Activated B cell treated with CpG ODN at 0.5 μM for 24 hours (primary cell): ENCODE results near the gene PLEKHA8. TPM values are rescaled to one million over a fixed set of nuclear protein-coding genes. Genes with fewer than 3 reads are reported as not detected.

Experiments
- ATAC-seq: fragments of 200-7000 bp; cut with Tn5 transposase; one replicate; pipeline ENCODE4 v1.10.0; 2021; ENCODE audit warnings: low read depth, mild to moderate bottlenecking, moderate library complexity
- CTCF ChIA-PET: fragments of 350-600 bp; sonication (Branson Sonifier 250); formaldehyde crosslinking; loops from one replicate; lab custom pipeline; 2021; ENCODE audit warnings: antibody characterized with exemption; lab: Charles Lee
- POLR2A ChIA-PET: fragments of 350-600 bp; sonication (Branson Sonifier 250); formaldehyde crosslinking; loops from one replicate; lab custom pipeline; 2021; ENCODE audit warnings: antibody characterized with exemption; lab: Charles Lee
- DNase-seq: peaks from one replicate; pipeline ENCODE4 v3.0.0; 2022
- H3K27ac Mint-ChIP-seq: one replicate; pipeline ENCODE4 v1.8.0; 2020; ENCODE audit warnings: mixed read lengths
- H3K27me3 Mint-ChIP-seq: one replicate; pipeline ENCODE4 v1.8.0; 2021; ENCODE audit warnings: mixed read lengths
- H3K36me3 Mint-ChIP-seq: one replicate; pipeline ENCODE4 v1.8.0; 2021; ENCODE audit warnings: low read depth, mixed read lengths
- H3K4me1 Mint-ChIP-seq: one replicate; pipeline ENCODE4 v1.8.0; 2021; ENCODE audit warnings: mixed read lengths
- H3K4me3 Mint-ChIP-seq: one replicate; pipeline ENCODE4 v1.8.0; 2020; ENCODE audit warnings: mild to moderate bottlenecking, mixed read lengths
- H3K9me3 Mint-ChIP-seq: one replicate; pipeline ENCODE4 v1.8.0; 2020; ENCODE audit warnings: mixed read lengths
- intact Hi-C: fragments of 100-400 bp; cut with micrococcal nuclease; formaldehyde crosslinking; loops from one replicate; pipeline ENCODE4 v1.15.1; 2024
- total RNA-seq: library from RNA; stranded (reverse); gene quantifications from 2 replicates; pipeline ENCODE4 v1.2.3, GENCODE V29; 2022
- TF ChIP-seq, protein P1 (sequence below): fragments of 200-600 bp; IDR thresholded peaks from one replicate; pipeline ENCODE4 v1.8.0; 2022; ENCODE audit warnings: antibody characterized with exemption, mild to moderate bottlenecking

PLEKHA8 gene
- total RNA-seq, 1 donor from 2014 or later: 9.3 TPM

DNA sequence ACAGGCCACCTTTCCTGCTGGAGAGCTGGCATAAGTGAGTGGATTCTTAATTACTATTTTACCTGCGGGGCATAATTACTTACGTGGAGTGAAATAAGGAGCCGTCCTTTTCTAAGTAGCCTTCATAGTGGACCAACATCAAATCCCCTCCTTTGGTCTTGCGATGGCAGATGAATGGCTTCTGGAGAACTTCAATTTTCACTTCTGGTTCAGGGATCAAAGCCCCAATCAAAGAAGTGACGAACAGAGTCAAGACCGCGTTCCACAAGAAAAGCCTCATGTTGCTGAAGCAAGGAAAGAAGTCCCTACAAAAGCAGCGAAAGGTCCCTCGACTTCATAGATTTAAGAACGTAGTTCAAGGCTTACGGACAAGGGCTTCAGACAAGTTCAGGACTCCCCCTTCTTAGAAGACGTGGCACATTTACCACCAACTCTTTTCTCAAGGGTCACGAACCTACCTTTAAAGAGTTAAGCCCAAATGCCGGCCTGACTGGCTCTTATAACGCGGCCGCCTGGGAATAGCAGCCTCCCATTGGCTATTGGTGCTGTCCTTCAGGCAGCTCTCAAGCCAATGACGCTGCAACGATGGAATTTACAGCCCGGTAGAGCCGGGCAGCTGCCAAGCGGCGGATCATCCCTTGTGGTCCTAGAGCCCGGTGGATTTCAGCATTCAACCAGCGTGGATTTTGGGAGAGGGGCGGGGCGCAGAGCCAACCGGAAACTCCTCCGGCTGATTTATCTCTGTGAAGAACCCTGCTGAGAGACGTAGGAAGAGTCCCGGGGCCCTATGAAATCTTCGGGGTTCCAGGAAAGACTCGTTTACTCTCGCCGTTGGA, 1.8 kb upstream of the PLEKHA8 start, which contains the start of gene FKBP14:
FKBP14 (minus strand) TSS at position 474 of the 836 bp plus-strand sequence; CDS start at position 280, 194 bp downstream.
- intact Hi-C loops: loop anchor here (1.0 to 5.0 kb wide), 5 partner anchors 108 to 568 kb away; partner anchors contain the start of genes GARS1, MTURN, NOD1 and ZNRF2
- peak; percentile 76 for ATAC-seq
- TF ChIP-seq, protein P1, sequence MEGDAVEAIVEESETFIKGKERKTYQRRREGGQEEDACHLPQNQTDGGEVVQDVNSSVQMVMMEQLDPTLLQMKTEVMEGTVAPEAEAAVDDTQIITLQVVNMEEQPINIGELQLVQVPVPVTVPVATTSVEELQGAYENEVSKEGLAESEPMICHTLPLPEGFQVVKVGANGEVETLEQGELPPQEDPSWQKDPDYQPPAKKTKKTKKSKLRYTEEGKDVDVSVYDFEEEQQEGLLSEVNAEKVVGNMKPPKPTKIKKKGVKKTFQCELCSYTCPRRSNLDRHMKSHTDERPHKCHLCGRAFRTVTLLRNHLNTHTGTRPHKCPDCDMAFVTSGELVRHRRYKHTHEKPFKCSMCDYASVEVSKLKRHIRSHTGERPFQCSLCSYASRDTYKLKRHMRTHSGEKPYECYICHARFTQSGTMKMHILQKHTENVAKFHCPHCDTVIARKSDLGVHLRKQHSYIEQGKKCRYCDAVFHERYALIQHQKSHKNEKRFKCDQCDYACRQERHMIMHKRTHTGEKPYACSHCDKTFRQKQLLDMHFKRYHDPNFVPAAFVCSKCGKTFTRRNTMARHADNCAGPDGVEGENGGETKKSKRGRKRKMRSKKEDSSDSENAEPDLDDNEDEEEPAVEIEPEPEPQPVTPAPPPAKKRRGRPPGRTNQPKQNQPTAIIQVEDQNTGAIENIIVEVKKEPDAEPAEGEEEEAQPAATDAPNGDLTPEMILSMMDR: no peak
- peak; percentile 72 for DNase-seq
- ChIA-PET POLR2A (interaction anchor here (0.7 to 5.3 kb wide), 6 partner anchors 35 to 568 kb away, joined by 3 to 66 read pairs (median 6); partner anchors contain the start of genes GARS1 and SCRN1), CTCF (interaction anchor here (1.1 to 3.4 kb wide), 3 partner anchors 36 to 70 kb away, joined by 4 to 11 read pairs (median 5); no protein-coding TSS in a partner anchor)
- H3K9me3 Mint-ChIP-seq: peaks cover 3% of the 10 kb centered on the region
- H3K27me3 Mint-ChIP-seq: no peaks in the 10 kb centered on the region
- H3K27ac Mint-ChIP-seq: peak within 1 kb of the TSS; percentile 91
- H3K36me3 Mint-ChIP-seq: peaks cover 19% of the 10 kb centered on the region
- peaks cover 38% of the 10 kb centered on the region for H3K4me1 Mint-ChIP-seq
- no peak within 1 kb of the TSS for H3K4me3 Mint-ChIP-seq

DNA sequence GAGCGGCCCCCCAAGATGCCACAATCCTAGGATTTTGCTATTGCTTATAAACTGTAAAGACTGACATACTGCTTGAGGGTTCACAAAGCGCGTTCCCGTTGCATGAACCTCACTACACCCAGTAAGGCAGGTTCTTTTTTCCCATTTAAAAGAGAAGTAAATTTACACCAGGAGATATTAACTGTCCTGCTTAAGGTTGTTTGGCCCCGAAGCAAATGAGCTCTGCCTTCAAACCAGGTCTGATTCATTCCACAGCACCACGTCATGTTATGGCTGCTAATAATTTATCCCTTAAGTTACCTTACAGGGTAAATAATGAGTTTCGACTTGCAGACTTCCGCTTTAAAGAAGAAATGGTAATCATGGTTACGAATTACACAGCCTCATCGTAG, 1.2 kb upstream of the PLEKHA8 start:
- TF ChIP-seq, protein P1: no peak
- peaks cover 3% of the 10 kb centered on the region for H3K9me3 Mint-ChIP-seq
- no peaks in the 10 kb centered on the region for H3K27me3 Mint-ChIP-seq
- H3K4me1 Mint-ChIP-seq: peaks cover 37% of the 10 kb centered on the region
- H3K4me3 Mint-ChIP-seq: no peak overlapping the region
- ChIA-PET POLR2A (interaction anchor here (0.9 to 5.3 kb wide), 8 partner anchors 15 to 567 kb away, joined by 3 to 66 read pairs (median 6); partner anchors contain the start of genes GARS1, NOD1 and SCRN1), CTCF (interaction anchor here (1.1 to 3.4 kb wide), 3 partner anchors 35 to 71 kb away, joined by 4 to 11 read pairs (median 5); no protein-coding TSS in a partner anchor)
- peak; percentile 43 for ATAC-seq
- intact Hi-C loops: loop anchor here (2.0 to 5.0 kb wide), 3 partner anchors 108 to 450 kb away; partner anchors contain the start of genes MTURN and NOD1
- peak overlapping the region; percentile 91 for H3K27ac Mint-ChIP-seq
- H3K36me3 Mint-ChIP-seq: peaks cover 19% of the 10 kb centered on the region
- DNase-seq: no peak

DNA sequence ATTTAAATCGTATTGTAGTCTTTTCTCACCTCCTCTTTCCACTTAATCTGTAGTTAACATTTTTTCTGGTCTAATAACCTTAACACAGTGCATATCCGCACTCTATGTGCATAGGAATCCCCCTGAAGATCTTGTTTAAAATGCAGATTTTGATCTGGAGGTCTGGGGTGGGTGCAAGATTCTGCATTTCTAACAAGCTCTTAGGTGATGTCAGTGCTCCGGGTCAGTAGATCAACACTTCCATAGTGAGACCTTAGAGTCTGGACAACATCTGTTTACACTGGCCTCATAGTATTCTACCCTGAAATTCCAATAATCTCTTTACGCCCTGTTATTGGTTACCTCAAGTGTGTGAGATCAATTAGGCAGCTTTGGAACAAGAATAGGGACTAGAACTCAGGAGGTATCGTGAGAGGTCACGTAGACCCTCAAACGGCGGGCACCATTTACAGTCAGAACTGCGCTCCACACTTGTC, 434 bp upstream of the PLEKHA8 start:
- TF ChIP-seq, protein P1: no peak
- Mint-ChIP-seq H3K9me3 (peaks cover 3% of the 10 kb centered on the region), H3K27ac (peak overlapping the region; percentile 91), H3K4me1 (peaks cover 37% of the 10 kb centered on the region), H3K27me3 (no peaks in the 10 kb centered on the region), H3K4me3 (no peak overlapping the region), H3K36me3 (peaks cover 19% of the 10 kb centered on the region)
- ChIA-PET CTCF (interaction anchor here (1.1 to 3.4 kb wide), 3 partner anchors 34 to 72 kb away, joined by 4 to 11 read pairs (median 5); no protein-coding TSS in a partner anchor), POLR2A (interaction anchor here (0.7 to 5.3 kb wide), 11 partner anchors 16 to 566 kb away, joined by 3 to 66 read pairs (median 5); partner anchors contain the start of genes GARS1, NOD1 and SCRN1)
- intact Hi-C loops: loop anchor here (1.0 to 5.0 kb wide), 6 partner anchors 35 to 450 kb away; partner anchors contain the start of genes MTURN and NOD1
- ATAC-seq (peak; percentile 4), DNase-seq (no peak)

DNA sequence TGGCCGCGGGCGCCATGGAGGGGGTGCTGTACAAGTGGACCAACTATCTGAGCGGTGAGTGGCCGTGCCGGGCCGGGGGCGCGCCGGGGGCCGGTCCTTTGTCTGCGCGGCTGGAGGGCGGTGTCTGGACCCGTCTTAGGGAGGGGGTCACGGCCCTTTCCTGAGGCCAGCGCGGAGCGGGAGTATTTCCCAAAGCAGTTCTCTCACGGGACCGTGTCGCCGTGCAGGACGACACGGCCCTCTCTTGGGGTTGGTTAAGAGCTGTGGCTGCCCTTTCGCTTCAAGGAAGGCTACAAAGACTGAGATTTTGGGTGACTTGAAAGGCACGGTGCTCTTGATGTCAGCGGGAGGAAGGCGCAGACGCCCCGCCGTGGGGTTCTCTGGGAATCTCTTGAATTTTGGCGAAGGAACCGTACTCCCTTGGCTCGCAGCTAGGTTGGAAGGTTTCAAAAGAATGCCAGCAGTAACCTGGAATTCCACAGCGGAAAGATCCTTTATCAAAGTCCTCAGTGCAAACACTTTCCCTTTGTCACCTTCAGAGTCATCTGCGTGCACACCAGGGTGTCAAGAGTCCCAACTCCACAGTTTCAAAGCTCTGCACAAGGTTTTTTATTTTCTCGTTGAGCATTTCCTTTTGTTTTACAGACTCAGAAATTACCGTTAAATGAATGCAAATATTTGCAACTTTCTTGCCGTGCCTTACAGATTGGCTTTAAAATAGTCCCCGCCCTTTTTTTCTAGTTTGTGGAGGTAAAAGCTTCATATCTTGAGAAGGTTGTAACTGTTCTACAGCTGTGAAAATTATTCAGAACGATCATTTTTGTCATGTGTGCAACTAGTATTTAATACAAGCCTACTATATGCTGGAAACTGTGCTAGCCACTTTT, 780 bp downstream of the PLEKHA8 start:
- ATAC-seq: peak; percentile 4
- H3K27me3 Mint-ChIP-seq: no peaks in the 10 kb centered on the region
- no peaks in the 10 kb centered on the region for H3K9me3 Mint-ChIP-seq
- TF ChIP-seq, protein P1: no peak
- H3K4me1 Mint-ChIP-seq: peaks cover 28% of the 10 kb centered on the region
- peaks cover 19% of the 10 kb centered on the region for H3K36me3 Mint-ChIP-seq
- POLR2A ChIA-PET: interaction anchor here (0.9 to 5.3 kb wide), 7 partner anchors 8 to 154 kb away, joined by 3 to 66 read pairs (median 4); partner anchors contain the start of gene SCRN1
- CTCF ChIA-PET: interaction anchor here (0.8 to 3.4 kb wide), 3 partner anchors 12 to 108 kb away, joined by 3 to 11 read pairs (median 3); no protein-coding TSS in a partner anchor
- no peak for DNase-seq
- intact Hi-C loops: loop anchor here (1.0 to 5.0 kb wide), 5 partner anchors 33 to 448 kb away; partner anchors contain the start of gene NOD1
- H3K4me3 Mint-ChIP-seq: no peak overlapping the region
- H3K27ac Mint-ChIP-seq: peak overlapping the region; percentile 81
